PC-9 (cell line): ENCODE results near the gene TMEM272.

Source experiments
- EZH2 ChIP-seq: fragments of 200-600 bp; sonication (generic); IDR thresholded peaks from 2 replicates; pipeline ENCODE4 v1.8.0; 2017; ENCODE audit warnings: antibody characterized with exemption, low read depth
- TF ChIP-seq, protein P1 (sequence below): fragments of 200-600 bp; sonication (generic); conservative IDR thresholded peaks from 2 replicates; pipeline ENCODE4 v1.6.1; 2017; ENCODE audit warnings: mixed run types, antibody characterized with exemption, mild to moderate bottlenecking, moderate library complexity

DNA sequence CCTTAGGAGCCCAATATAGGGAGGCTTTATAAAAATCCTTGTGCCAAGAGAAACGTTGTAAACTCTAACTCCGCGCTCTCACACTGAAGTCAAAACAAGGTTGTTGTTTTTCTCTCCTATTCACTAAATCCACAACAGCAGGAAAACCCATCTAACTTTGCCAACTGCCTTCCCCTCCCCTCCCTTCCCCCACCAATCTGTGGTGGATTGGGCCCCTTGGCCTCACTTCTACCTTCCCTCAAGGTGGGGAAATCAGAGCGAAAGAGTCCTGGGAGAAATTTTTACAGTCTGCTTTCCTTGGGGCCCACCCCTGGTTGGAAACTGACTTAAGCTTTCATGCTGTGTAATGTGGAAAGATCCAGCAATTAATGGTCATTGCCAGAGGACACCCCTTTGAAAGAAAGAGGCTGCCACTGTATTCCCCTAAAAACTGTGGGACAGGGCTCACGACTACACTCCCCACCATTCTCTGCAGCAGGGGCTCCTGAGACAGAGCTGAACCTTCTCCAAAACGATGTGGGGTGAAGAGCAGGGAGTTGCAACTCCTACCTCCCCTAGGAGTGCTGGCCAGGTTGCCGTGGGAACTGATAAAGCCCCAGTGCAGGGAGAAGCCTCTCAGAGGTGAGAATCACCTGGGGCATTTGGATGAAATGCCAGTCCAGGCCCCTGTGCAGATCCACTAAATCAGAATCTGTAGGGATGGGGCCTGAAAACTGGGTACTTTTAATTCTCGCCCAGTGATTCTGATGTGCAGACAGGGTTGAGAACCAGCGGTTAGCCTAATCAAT is 42.2 kb downstream of the TMEM272 start:
- TF ChIP-seq EZH2: no peak
- TF ChIP-seq, protein P1, sequence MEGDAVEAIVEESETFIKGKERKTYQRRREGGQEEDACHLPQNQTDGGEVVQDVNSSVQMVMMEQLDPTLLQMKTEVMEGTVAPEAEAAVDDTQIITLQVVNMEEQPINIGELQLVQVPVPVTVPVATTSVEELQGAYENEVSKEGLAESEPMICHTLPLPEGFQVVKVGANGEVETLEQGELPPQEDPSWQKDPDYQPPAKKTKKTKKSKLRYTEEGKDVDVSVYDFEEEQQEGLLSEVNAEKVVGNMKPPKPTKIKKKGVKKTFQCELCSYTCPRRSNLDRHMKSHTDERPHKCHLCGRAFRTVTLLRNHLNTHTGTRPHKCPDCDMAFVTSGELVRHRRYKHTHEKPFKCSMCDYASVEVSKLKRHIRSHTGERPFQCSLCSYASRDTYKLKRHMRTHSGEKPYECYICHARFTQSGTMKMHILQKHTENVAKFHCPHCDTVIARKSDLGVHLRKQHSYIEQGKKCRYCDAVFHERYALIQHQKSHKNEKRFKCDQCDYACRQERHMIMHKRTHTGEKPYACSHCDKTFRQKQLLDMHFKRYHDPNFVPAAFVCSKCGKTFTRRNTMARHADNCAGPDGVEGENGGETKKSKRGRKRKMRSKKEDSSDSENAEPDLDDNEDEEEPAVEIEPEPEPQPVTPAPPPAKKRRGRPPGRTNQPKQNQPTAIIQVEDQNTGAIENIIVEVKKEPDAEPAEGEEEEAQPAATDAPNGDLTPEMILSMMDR: no peak
